Measurements from ENCODE around the gene SPC25. TPM values are rescaled to one million over a fixed set of nuclear protein-coding genes. Genes with fewer than 3 reads are reported as not detected.
"Not testable (repeated sequence)": the region's sequence is repeated elsewhere in the genome, so short reads cannot be mapped to it uniquely, and the experiment has no call there.

Gene SPC25, protein sequence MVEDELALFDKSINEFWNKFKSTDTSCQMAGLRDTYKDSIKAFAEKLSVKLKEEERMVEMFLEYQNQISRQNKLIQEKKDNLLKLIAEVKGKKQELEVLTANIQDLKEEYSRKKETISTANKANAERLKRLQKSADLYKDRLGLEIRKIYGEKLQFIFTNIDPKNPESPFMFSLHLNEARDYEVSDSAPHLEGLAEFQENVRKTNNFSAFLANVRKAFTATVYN
- polyA plus RNA-seq = 10 to 100 TPM in 1 of 4 donors, 1 to 10 TPM in 3; 2.7 to 10.9 (median 5.3) TPM
- long read RNA-seq, donor 1 = 0 reads
- long read RNA-seq, donor 2, partial matches to known transcripts = 7 of 9 reads
- long read RNA-seq, donor 2, other reads (novel, unspliced or antisense) = 0 of 9 reads
- long read RNA-seq, donor 3, transcript SPC25-201 (7 exons, 1,354 nt) = major isoform, 5 of 44 reads
- long read RNA-seq, donor 3, partial matches to known transcripts = 39 of 44 reads
- long read RNA-seq, donor 3, other reads (novel, unspliced or antisense) = 0 of 44 reads
- long read RNA-seq, donor 4, partial matches to known transcripts = 0 of 1 reads
- long read RNA-seq, donor 4, other reads (novel, unspliced or antisense) = 0 of 1 reads
- long read RNA-seq, donor 5 = 0 reads
- long read RNA-seq, donor 6, partial matches to known transcripts = 6 of 7 reads
- long read RNA-seq, donor 6, other reads (novel, unspliced or antisense) = 0 of 7 reads
- long read RNA-seq, donor 7 = 0 reads
- long read RNA-seq, donor 8, partial matches to known transcripts = 0 of 1 reads
- long read RNA-seq, donor 8, other reads (novel, unspliced or antisense) = 0 of 1 reads
- long read RNA-seq, donor 9 = 0 reads
- long read RNA-seq, donor 10, transcript SPC25-201 (7 exons, 1,354 nt) = major isoform, 9 of 9 reads
- long read RNA-seq, donor 10, partial matches to known transcripts = 0 of 9 reads
- long read RNA-seq, donor 10, other reads (novel, unspliced or antisense) = 0 of 9 reads

GRCh38 chr2:168890006-168890782 lies at the start of gene SPC25:
Gene SPC25 (minus strand): TSS chr2:168890430. CDS start chr2:168889519, 911 bp downstream.
- 1% methylated on average over 36 to 38 of the region's 38 CpGs for WGBS, 3 donors
- no peak for FAIRE-seq

GRCh38 chr2:168939918-168940317 lies 49.7 kb upstream of the SPC25 start:
- Histone ChIP-seq H3K4me1 (ENCODE audit: control insufficient read depth in 3 of 3, insufficient read depth in 2 of 3, low read depth in 1 of 3, low read length in 2 of 3) (no peaks in the 10 kb centered on the region), H3K9me3 (ENCODE audit: control insufficient read depth in 2 of 2, insufficient read depth in 1 of 2, low read depth in 1 of 2, low read length in 1 of 2) (no peaks in the 10 kb centered on the region), H3K36me3 (ENCODE audit: control insufficient read depth in 3 of 3, insufficient read depth in 2 of 3, low read depth in 1 of 3, low read length in 3 of 3) (no peaks in the 10 kb centered on the region), H3K27ac (ENCODE audit: low read depth in 1 of 3, low read length in 2 of 3) (no peak overlapping the region), H3K27me3 (ENCODE audit: control insufficient read depth in 3 of 3, insufficient read depth in 3 of 3, low read length in 3 of 3) (no peaks in the 10 kb centered on the region), H3K4me3 (ENCODE audit: low read depth in 1 of 3, low read length in 3 of 3) (no peak overlapping the region)
- WGBS, 3 donors = 62 to 84% (median 83%) methylated on average over 4 of the region's 4 CpGs
- FAIRE-seq (no peak), DNase-seq (no peak)

More at GRCh38 chr2:168890006-168890782, at the start of gene SPC25:
- Histone ChIP-seq H3K4me1 (ENCODE audit: control insufficient read depth in 3 of 3, insufficient read depth in 2 of 3, low read depth in 1 of 3, low read length in 2 of 3) (peaks cover 0 to 4% (median 0%) of the 10 kb centered on the region in 3 donors), H3K4me3 (ENCODE audit: low read depth in 1 of 3, low read length in 3 of 3) (peak within 1 kb of the TSS; percentile 24 to 76 (median 61)), H3K36me3 (ENCODE audit: control insufficient read depth in 3 of 3, insufficient read depth in 2 of 3, low read depth in 1 of 3, low read length in 3 of 3) (no peaks in the 10 kb centered on the region), H3K27me3 (ENCODE audit: control insufficient read depth in 3 of 3, insufficient read depth in 3 of 3, low read length in 3 of 3) (peaks cover 0 to 2% (median 0%) of the 10 kb centered on the region in 3 donors), H3K27ac (ENCODE audit: low read depth in 1 of 3, low read length in 2 of 3) (no peak within 1 kb of the TSS), H3K9me3 (ENCODE audit: control insufficient read depth in 2 of 2, insufficient read depth in 1 of 2, low read depth in 1 of 2, low read length in 1 of 2) (no peaks in the 10 kb centered on the region)
- DNase-seq = peak; percentile 92 to 95

DNA sequence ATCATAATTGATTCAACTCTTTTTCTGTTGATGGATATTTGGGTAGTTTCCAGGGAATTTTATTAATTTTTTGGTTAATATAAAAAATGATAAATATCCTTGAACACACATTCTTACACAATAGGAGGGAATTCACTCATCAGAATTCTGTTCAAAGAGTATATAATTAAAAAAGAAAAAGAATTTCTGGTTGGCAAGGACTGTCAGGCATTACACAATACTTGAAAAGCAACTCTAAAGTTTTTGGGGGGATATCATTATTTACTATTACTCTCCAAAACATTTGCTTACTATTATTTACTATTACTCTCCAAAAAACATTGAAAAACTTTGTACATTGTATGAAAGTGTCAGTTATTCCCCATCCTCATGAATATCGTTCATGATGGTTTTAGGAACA lies 48.8 kb upstream of the SPC25 start:
- Histone ChIP-seq H3K9me3 (ENCODE audit: control insufficient read depth in 2 of 2, insufficient read depth in 1 of 2, low read depth in 1 of 2, low read length in 1 of 2) (no peaks in the 10 kb centered on the region), H3K27me3 (ENCODE audit: control insufficient read depth in 3 of 3, insufficient read depth in 3 of 3, low read length in 3 of 3) (no peaks in the 10 kb centered on the region), H3K36me3 (ENCODE audit: control insufficient read depth in 3 of 3, insufficient read depth in 2 of 3, low read depth in 1 of 3, low read length in 3 of 3) (no peaks in the 10 kb centered on the region), H3K4me1 (ENCODE audit: control insufficient read depth in 3 of 3, insufficient read depth in 2 of 3, low read depth in 1 of 3, low read length in 2 of 3) (no peaks in the 10 kb centered on the region), H3K27ac (ENCODE audit: low read depth in 1 of 3, low read length in 2 of 3) (no peak overlapping the region), H3K4me3 (ENCODE audit: low read depth in 1 of 3, low read length in 3 of 3) (no peak overlapping the region)
- DNase-seq = no peak
- WGBS, 3 donors = 95 to 97% (median 96%) methylated on average over 1 of the region's 1 CpG
- no peak for FAIRE-seq

- no peak overlapping the region for H3K4me3 ChIP-seq (ENCODE audit: low read depth in 1 of 3, low read length in 3 of 3)
- FAIRE-seq (no peak), DNase-seq (no peak)
- H3K27ac ChIP-seq (ENCODE audit: low read depth in 1 of 3, low read length in 2 of 3) = no peak overlapping the region
- H3K36me3 ChIP-seq (ENCODE audit: control insufficient read depth in 3 of 3, insufficient read depth in 2 of 3, low read depth in 1 of 3, low read length in 3 of 3) = no peaks in the 10 kb centered on the region
- 80 to 86% (median 85%) methylated on average over 14 of the region's 14 CpGs for WGBS, 3 donors
- H3K4me1 ChIP-seq (ENCODE audit: control insufficient read depth in 3 of 3, insufficient read depth in 2 of 3, low read depth in 1 of 3, low read length in 2 of 3) = no peaks in the 10 kb centered on the region
- no peaks in the 10 kb centered on the region for H3K27me3 ChIP-seq (ENCODE audit: control insufficient read depth in 3 of 3, insufficient read depth in 3 of 3, low read length in 3 of 3)
- no peaks in the 10 kb centered on the region for H3K9me3 ChIP-seq (ENCODE audit: control insufficient read depth in 2 of 2, insufficient read depth in 1 of 2, low read depth in 1 of 2, low read length in 1 of 2)
Observed at GRCh38 chr2:168935810-168936581, 45.8 kb upstream of the SPC25 start.

GRCh38 chr2:168934826-168935225 lies 44.6 kb upstream of the SPC25 start:
- 86 to 95% (median 87%) methylated on average over 2 of the region's 2 CpGs for WGBS, 3 donors
- no peak overlapping the region for H3K4me3 ChIP-seq (ENCODE audit: low read depth in 1 of 3, low read length in 3 of 3)
- DNase-seq = no peak
- no peaks in the 10 kb centered on the region for H3K4me1 ChIP-seq (ENCODE audit: control insufficient read depth in 3 of 3, insufficient read depth in 2 of 3, low read depth in 1 of 3, low read length in 2 of 3)
- H3K27ac ChIP-seq (ENCODE audit: low read depth in 1 of 3, low read length in 2 of 3) = no peak overlapping the region
- no peaks in the 10 kb centered on the region for H3K36me3 ChIP-seq (ENCODE audit: control insufficient read depth in 3 of 3, insufficient read depth in 2 of 3, low read depth in 1 of 3, low read length in 3 of 3)
- H3K9me3 ChIP-seq (ENCODE audit: control insufficient read depth in 2 of 2, insufficient read depth in 1 of 2, low read depth in 1 of 2, low read length in 1 of 2) = no peaks in the 10 kb centered on the region
- H3K27me3 ChIP-seq (ENCODE audit: control insufficient read depth in 3 of 3, insufficient read depth in 3 of 3, low read length in 3 of 3) = no peaks in the 10 kb centered on the region
- no peak for FAIRE-seq

DNA sequence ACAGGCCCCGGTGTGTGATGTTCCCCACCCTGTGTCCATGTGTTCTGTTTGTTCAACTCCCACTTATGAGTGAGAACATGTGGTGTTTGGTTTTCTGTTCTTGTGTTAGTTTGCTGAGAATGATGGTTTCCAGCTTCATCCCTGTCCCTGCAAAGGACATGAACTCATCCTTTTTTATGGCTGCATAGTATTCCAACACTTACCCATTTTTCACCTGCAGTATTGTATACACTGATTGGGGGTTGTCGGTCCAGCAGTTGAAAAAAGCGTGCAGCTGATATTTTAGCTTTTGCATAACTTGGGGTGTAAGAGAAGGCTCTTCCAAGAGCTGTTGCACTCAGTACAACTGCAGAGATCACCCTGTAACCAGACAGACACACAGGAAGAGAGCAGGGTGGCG lies 41.9 kb upstream of the SPC25 start:
- not testable (repeated sequence) for H3K9me3 ChIP-seq (ENCODE audit: control insufficient read depth in 2 of 2, insufficient read depth in 1 of 2, low read depth in 1 of 2, low read length in 1 of 2); H3K36me3 ChIP-seq (ENCODE audit: control insufficient read depth in 3 of 3, insufficient read depth in 2 of 3, low read depth in 1 of 3, low read length in 3 of 3); FAIRE-seq; H3K27ac ChIP-seq (ENCODE audit: low read depth in 1 of 3, low read length in 2 of 3); H3K27me3 ChIP-seq (ENCODE audit: control insufficient read depth in 3 of 3, insufficient read depth in 3 of 3, low read length in 3 of 3); H3K4me1 ChIP-seq (ENCODE audit: control insufficient read depth in 3 of 3, insufficient read depth in 2 of 3, low read depth in 1 of 3, low read length in 2 of 3); H3K4me3 ChIP-seq (ENCODE audit: low read depth in 1 of 3, low read length in 3 of 3); DNase-seq
- WGBS, 3 donors = 89 to 94% (median 92%) methylated on average over 4 of the region's 4 CpGs

- Histone ChIP-seq H3K4me1 (ENCODE audit: control insufficient read depth in 3 of 3, insufficient read depth in 2 of 3, low read depth in 1 of 3, low read length in 2 of 3) (peaks cover 0 to 3% (median 0%) of the 10 kb centered on the region in 3 donors), H3K27me3 (ENCODE audit: control insufficient read depth in 3 of 3, insufficient read depth in 3 of 3, low read length in 3 of 3) (no peaks in the 10 kb centered on the region), H3K9me3 (ENCODE audit: control insufficient read depth in 2 of 2, insufficient read depth in 1 of 2, low read depth in 1 of 2, low read length in 1 of 2) (no peaks in the 10 kb centered on the region), H3K27ac (ENCODE audit: low read depth in 1 of 3, low read length in 2 of 3) (no peak overlapping the region), H3K36me3 (ENCODE audit: control insufficient read depth in 3 of 3, insufficient read depth in 2 of 3, low read depth in 1 of 3, low read length in 3 of 3) (no peaks in the 10 kb centered on the region), H3K4me3 (ENCODE audit: low read depth in 1 of 3, low read length in 3 of 3) (no peak overlapping the region)
- WGBS, 3 donors = 56 to 76% (median 70%) methylated on average over 1 of the region's 1 CpG
- FAIRE-seq (no peak), DNase-seq (no peak)
Observed at GRCh38 chr2:168930242-168930641, 40.0 kb upstream of the SPC25 start.

All from small intestine (tissue), 16 donors.